GM18861 (cell line): ENCODE results near the gene SLC6A12.
"Not testable (repeated sequence)": the region's sequence is repeated elsewhere in the genome, so short reads cannot be mapped to it uniquely, and the experiment has no call there.

ENCODE experiments used
- ATAC-seq: cut with Tn5 transposase; IDR thresholded peaks from one replicate; pipeline ENCODE4 v1.9.1; 2021; ENCODE audit not compliant: unreplicated experiment

SLC6A12 gene

DNA sequence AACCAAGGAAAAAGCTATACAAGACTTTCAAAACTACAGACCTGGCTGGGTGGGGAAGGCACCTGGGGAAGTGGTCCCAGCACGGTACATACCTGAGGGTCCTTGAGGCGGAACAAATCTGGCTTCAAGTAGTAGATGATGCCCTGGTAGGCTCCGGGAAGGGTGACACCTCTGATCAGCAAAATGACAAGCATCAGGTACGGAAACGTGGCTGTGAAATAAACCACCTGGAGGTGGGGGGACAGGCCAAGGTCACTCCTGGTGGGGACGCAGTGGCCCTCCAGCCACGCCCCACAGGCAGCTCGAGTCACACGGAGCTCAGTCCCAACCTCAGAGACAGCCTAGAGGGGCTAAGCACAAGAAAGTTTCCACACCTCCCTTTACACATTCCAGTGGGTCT is 15.3 kb downstream of the SLC6A12 start:
- ATAC-seq = no peak

DNA sequence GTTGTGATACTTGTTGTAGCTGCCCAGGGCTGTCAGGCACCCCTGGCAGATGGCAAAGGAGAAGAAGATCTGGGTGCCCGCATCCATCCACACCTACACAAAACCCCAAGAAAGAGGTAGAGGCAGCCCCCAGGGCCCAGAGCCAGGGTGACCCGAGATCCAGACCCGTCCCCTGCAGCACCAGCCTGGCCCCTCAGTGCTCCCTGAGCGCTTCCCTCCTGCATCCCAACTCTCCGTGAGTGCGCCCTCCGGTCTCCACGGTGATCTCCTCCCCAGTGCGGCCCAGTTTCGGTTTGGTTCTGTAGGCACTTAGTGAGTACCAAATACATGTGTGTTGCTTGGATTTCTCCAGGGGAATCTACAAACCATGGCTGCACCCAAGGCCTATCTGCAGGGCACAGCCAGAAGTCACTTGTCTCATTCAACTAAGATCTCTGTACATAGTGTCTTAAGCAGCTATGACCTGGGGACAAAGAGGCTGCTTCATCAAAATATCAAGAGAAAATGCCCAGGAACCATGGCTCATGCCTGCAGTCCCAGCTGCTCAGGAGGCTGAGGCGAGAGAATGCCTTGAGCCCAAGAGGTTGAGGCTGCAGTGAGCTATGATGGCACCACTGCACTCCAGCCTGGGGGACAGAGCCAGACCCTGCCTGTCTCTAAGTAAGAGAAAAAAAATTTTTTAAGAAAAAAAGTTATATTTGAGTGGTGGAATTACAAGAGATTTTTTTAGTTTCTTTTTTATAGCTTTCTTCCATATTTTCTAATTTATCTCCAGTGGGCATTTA is 15.9 kb downstream of the SLC6A12 start:
- ATAC-seq = no peak

DNA sequence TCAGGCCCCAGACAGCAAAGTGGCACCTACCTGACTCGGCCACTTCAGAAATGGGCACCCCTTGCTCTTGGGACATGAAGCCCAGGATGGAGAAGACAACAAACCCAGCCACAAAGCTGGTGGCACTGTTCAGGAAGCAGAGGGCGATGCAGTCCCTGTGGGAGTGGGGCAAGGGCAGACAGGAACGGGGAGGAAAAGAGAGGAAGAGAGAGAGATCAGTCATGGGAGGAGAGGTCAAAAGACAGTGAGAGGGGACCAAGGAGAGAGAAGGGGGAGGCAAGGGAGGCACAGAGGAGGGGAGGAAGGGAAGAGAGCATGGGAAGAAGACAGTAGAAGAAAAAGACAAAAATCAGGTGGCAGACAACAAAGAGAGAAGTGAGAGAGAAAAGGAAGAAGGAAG is 16.6 kb downstream of the SLC6A12 start:
- ATAC-seq = no peak

DNA sequence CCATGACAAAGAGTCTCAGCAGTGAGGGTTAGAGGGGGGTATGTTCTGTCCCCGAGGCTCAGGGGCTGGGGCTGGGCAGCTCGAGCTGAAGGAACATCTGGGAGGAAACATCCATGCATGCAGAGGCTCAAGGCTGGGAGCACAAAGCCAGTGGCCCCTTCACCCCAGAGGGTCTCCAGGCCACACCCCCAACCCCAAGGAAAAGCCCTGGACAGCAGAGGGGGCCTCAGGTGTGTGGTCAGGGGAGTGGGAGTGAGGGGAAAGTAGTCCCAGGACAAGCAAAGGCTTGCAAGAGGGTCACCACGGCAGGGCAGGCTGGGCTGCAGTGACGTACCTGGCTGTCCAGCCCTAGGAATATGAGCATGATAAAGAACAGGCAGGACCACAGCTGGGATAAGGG is 17.5 kb downstream of the SLC6A12 start:
- no peak for ATAC-seq

DNA sequence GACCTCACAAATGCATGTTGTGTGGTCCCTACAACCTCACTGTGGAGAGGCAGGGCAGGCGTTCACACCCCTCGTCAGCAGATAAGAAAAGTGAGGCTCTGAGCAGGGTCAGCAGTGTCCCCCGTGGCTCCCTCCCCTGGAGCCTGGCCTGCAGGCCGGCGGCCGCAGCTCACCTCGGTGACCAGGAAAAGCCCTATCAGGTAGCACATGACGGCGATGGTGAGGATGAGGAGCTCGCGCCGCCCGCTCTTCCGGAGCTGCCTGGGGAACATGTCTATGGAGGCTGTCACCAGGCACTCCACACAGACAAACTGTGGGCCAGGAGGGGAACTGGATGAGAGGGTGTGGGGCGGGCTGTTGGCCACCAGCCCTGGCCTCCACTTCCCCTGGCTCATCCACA is 18.0 kb downstream of the SLC6A12 start:
- ATAC-seq = no peak

DNA sequence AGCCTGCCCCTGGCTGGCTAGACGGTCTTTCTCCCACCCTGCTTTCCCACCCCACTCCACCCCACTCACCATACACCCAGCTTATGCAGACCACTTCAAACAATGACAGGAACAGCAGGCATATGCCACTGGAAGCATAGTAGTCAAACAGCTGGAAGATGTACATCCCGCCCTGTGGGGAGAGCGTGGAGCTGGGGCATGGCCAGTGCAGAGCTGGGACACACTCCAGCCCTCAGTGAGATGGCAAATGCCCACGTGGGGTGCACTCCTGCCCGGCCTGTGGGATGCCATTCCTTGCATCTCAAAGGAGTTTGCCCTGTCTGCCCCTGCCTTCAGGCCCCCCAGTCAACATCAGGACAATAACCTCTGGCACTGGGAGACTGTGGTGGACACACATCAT is 18.8 kb downstream of the SLC6A12 start:
- no peak for ATAC-seq

DNA sequence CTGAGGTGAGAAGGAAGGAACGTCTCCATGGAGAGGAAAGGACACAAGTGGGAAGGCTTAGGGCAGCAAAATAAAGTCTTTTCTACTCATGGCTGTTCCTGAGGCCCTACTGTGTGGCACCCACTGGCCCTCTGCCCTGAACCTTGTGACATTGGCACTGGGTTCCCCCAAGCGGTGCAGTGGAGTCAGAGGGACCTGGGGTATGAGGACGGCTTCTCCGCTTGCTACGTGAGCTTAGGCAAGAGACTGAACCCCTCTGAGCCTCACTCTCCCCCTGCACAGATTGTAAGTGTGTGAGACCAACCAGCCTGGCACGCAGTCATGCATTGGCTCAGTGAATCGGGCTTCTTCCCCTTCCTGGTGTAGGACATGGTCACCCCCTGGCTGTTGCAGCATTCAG is 19.7 kb downstream of the SLC6A12 start:
- no peak for ATAC-seq

DNA sequence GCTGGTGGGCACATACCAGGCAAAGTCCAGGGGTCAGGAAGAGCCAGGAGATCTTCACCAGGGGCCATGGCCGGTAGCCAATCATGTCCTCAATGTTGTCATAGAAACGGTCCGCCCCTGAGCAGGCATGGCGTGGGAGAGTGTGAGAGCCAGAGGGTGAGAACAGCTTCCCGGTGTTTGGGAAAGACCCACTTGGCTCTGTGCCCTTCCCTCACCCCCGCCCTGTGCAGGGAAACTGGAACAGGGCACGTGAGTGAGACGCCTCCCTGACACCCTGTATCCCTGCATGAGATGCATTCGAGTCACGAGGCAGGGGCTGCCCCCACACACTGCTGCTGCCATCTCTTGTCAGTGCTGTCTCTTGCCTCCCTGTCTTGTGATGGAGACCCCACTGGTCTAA is 20.7 kb downstream of the SLC6A12 start:
- no peak for ATAC-seq

DNA sequence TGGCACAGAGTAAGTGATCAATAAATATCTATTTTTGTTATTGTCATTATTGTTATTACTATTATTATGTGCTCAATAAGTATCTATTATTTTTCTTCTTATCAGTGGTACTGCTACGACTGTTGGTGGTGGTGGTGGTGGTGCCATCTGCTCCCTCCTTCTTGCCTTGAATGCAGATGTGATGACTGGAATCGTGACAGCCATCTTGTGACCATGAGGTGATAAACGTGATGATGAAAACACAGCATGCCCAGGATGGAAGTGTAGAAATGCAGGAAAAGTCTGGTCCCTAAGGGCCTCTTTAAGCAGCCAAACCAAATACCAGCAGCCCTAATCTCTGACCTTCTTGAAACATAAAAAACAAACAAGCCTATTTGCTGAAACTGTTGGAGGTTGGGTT is 22.4 kb downstream of the SLC6A12 start:
- no peak for ATAC-seq

DNA sequence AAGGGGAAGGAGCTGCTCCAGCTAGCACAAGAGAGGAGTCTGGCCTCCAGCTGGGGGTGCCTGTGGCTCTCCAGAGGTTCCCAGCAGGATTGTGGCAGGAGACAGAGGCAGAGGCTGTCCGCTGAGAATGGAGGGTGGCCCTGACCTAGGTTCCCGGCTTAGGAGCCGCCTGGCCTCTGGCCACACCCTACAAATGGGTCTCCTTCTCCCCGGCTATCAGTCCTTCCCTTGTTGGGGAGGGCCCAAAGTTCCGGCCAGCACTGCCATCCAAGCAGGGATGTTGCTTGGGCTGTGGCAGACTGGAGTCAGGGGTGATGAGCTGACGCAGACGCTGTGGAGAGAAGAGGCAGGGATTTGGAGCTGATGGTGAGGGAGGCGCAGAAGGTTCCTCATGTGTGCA is 23.1 kb downstream of the SLC6A12 start:
- no peak for ATAC-seq

DNA sequence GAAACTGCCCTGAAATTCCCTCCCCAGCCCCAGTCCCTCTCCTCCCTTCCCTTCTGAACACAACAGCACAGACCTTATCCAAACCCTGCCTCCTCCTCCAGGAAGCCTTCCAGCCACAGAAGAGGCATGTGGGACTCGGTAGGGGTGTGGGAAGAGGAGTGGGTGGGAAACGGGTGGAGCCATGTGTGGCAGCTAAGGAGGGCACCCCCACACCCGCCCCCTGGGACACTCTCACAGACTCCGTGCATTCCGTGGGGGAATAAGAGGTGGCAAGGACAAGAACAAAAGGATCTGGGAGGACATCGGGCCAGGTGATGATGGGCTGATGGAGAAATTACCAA is 24.4 kb downstream of the SLC6A12 start:
- no peak for ATAC-seq

DNA sequence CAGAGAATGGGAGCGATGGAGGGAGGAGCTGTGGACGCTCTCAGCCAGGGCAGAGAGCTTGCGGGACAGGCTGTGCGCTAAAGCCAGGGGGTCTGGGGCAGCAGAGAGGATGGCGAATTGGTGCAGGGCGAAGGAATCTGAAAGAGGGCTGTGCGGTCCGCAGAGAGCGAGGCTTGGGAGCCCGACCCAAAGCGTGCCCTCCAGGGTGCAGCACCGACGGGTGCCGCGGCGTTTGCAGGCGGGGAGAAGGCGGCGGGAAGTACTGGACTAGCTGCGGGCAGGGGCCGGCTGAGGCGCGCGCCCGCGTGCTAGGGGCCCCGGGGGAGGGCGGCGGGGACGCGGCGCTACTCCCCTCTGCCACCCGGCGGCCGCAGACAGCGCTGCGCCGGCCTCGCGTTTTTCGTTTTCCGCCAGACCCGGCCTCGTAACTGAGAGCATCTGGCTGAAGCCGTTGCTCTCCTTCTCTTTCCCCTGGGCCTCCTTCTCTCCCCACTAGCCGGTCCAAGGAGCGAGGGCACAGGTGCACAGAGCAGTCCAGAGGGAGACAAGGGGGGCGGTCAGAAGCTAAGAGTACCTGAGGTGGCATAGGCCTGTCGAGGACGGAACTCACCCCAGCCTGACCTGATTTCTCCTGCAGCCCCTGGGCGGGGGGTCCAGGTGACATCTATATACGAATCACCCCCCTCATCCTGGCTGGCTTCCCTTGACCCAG is 24.9 kb downstream of the SLC6A12 start:
- ATAC-seq = no peak

DNA sequence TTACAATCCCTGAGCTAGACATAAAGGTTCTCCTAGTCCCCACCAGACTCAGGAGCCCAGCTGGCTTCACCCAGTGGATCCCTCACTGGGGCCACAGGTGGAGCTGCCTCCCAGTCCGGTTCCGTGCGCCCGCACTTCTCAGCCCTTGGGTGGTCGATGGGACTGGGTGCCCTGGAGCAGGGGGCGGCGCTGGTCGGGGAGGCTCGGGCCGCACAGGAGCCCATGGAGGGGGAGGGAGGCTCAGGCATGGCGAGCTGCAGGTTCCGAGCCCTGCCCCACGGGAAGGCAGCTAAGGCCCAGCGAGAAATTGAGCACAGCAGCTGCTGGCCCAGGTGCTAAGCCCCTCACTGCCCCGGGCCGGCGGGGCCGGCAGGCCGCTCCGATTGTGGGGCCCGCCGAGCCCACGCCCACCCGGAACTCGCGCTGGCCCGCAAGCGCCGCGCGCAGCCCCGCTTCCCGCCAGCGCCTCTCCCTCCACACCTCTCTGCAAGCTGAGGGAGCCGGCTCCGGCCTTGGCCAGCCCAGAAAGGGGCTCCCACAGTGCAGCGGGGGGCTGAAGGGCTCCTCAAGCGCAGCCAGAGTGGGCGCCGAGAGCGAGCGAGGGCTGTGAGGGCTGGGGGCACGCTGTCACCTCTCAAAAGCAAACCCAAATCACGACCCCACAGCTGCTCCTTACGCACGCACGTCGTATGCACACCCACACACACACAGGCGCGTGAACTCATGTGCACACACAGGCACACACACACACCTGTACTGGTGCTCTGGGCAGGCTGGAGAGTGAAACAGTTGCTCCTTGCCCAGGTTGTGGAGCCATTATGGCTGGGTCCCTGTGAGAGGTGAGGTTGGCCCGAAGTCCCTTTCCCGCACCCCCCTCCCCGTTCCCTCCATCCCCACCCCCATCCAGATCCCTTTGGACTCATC is 25.7 kb downstream of the SLC6A12 start:
- ATAC-seq = not testable (repeated sequence)

DNA sequence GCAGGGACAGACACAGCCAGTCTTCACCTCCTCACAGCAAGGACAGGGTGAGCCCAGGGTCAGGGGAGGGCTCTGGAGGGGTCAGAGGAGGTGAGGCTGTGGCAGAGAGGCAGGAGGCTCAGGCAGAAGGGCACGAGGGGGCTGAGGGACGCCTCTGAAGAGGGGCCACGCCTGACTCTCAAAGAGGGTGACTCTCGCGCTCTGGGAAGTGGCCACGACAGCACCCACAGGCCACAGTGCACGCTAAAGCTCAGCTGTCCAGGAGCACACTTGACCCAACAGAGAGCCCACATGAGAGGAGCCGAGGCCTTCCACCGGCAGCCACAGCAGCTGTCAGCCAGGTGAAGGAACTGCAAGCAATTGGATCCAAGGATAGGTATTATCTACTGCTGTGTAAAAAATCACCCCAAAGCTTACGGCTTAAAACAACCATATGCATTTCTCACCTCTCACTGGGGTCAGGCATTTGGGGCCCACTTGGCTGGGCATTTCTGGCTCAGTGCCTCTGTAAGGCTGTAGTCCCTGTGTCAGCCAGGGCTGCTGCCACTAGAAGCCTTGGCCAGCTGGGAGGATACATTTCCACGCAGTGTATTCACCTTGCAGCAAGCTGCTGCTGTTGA is 27.8 kb downstream of the SLC6A12 start:
- ATAC-seq = no peak

DNA sequence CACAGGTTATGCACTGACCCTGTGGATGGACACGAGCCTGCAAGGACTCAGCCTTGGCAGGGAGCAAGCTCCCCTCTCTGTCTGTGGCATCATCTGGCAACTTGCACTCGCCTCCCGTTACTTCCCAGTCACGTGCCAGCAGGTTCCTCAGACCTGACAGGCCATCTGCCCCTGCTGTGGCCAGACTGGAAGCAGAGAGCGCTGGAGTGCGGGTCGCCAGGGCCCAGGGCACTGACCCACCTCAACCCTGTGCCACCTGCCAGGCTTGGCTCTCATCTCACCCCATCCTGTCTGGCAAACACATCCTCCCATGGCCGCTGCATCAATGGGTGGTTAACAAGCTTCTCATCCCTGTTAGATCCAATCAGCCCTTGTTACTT is 28.4 kb downstream of the SLC6A12 start:
- ATAC-seq = no peak

DNA sequence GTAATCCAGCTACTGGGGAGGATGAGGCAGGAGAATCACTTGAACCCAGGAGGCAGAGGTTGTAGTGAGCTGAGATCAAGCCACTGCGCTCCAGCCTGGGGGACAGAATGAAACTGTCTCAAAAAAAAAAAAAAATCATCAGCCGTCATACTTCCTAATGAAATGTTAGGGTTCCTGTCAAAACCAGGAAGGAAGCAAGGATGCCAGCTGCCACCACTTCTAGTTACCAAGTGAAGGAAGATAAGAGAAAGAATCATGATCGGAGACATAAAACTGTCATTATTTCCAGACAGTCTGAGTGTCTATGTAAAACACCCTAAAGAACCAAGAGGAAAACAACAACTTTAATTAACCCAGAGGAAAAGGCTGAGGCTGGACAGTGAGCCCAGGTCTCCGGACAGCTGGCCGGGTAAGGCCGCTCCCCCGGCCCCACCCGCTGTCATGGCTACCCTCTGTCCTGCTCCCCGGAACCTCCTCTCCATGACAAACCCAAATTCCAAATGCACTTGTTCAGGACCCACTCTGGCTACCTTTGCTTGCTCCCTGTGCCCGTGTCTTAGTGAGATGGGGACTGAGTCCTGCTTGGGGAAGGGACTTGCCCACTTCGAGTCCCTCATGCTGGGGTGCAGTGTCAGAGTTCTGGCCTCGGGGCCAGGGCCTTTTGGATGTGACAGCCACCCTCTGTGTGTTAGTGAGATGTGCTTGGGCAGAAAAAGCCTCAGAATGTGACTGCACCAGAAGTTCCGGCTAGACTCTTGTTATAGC is 29.0 kb downstream of the SLC6A12 start:
- no peak for ATAC-seq

DNA sequence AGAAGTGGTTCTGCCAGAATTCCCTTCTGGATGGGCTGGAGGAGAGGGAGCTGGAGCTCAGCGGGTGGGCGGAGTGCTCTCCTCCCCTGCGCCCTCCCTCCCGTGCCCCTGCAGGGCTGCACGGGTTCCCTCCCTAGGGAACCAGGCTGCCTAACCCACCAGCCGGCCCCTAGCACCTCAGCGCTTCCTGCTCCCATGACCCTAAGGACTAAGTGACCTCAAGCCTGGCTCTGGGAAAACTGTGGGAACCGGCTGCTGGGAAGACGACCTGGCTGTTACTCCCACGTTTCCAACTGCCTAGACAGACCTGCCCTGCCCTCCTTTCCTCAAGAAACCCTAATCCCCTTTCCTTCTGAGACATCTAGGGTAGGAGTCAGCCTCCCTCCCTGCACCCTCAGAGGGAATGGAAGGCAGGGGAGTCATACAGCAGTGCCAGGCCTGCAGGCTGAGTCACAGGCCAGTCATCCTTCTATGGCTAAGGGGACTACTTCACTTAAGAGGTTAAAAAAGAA is 31.5 kb downstream of the SLC6A12 start:
- ATAC-seq = no peak

DNA sequence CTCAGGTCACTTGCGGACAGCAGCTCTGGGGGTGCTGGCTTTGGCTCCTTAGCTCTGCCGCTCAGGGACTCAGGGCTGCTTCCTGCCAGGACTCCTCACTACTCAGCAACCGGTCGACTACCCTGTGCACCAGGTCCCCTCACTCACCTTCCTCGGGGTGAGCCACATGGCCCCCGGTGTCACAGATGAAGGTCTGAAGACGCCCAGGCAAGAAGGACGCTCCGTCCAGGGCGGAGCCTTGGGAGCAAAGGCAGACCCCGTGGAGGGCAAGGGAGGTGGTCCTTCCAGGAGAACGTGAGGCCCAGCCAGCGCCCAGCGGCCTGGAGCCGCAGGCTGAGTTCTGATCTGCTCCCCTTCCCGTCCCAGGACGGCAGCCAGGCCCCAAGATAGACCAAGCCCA is 32.0 kb downstream of the SLC6A12 start:
- ATAC-seq = no peak

DNA sequence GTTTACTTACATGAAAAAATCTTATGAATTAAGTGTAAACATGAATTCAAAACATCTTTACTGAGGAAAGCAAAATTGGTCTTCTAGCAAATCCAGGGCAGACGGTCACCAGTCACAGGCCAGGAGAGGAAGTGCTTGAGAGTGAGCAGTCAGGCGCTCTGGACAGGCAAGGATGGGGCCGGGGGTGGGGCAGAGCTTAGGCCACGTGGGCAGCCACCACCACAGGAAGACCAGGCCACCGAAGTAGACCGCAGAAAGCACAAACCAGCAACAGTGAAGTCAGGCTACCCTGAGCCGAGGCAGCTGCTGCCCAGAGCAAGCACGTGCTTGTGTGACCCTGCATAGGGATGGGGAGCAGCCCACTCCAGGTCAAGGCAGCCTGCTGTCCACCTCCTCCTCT is 33.5 kb downstream of the SLC6A12 start:
- ATAC-seq = no peak

DNA sequence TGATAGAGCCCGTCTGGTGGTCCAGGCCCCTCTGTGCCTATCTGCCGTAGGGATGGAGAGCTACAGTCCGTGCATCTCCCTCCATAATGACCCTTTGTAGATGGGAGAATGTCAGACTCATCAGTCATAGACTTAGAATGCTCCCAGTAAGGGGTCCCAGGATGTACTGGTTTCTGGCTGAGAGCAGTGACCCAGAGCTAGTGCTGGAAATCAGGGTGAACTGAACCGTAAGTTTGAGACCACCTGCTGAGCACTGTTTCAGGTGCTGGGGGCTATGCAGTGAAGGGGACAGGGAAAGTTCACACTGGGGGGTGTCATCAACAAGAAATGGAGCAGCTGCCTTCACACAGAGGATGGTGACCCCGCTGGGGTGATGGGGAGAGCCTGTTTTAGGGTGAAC is 34.1 kb downstream of the SLC6A12 start:
- ATAC-seq = no peak
